Urothelium cell line (cell line): ENCODE data around the gene RAD51B.

Experiments used
- DNase-seq: peaks from one replicate; pipeline ENCODE4 v3.0.0; 2011; ENCODE audit warnings: low spot score, mixed read lengths
- FAIRE-seq: peaks from 2 replicates; lab custom pipeline; 2011; peaks lifted over from hg19 to GRCh38; lab: Jason Lieb, UNC

The RAD51B gene

GRCh38 chr14:68564826-68565759 lies 745.5 kb downstream of the RAD51B start:
- no peak for DNase-seq
- FAIRE-seq = peak; percentile 74

- FAIRE-seq (peak; percentile 13), DNase-seq (no peak)
These were observed 746.5 kb downstream of the RAD51B start for GRCh38 chr14:68566075-68566474.

- FAIRE-seq (no peak), DNase-seq (no peak)
These were observed 749.6 kb downstream of the RAD51B start for GRCh38 chr14:68568907-68569897.

GRCh38 chr14:68569970-68570409 lies 750.4 kb downstream of the RAD51B start:
- FAIRE-seq (no peak), DNase-seq (no peak)

GRCh38 chr14:68571114-68571591 lies 751.6 kb downstream of the RAD51B start:
- DNase-seq (no peak), FAIRE-seq (no peak)

- no peak for DNase-seq
- no peak for FAIRE-seq
These were observed 752.4 kb downstream of the RAD51B start for GRCh38 chr14:68571928-68572525.

- DNase-seq = no peak
- FAIRE-seq = no peak
These were observed 753.5 kb downstream of the RAD51B start for GRCh38 chr14:68573126-68573525.

GRCh38 chr14:68573722-68574121 lies 754.1 kb downstream of the RAD51B start:
- DNase-seq = no peak
- no peak for FAIRE-seq

- no peak for DNase-seq
- no peak for FAIRE-seq
These were observed 754.9 kb downstream of the RAD51B start for GRCh38 chr14:68574461-68574860.

GRCh38 chr14:68574906-68575305 lies 755.3 kb downstream of the RAD51B start:
- DNase-seq = no peak

GRCh38 chr14:68575426-68575825 lies 755.8 kb downstream of the RAD51B start:
- DNase-seq (no peak), FAIRE-seq (no peak)

More at GRCh38 chr14:68574906-68575305, 755.3 kb downstream of the RAD51B start:
- FAIRE-seq = no peak

GRCh38 chr14:68576031-68576430 lies 756.5 kb downstream of the RAD51B start:
- DNase-seq (no peak), FAIRE-seq (peak; percentile 89)

GRCh38 chr14:68576496-68577244 lies 757.1 kb downstream of the RAD51B start:
- peak; percentile 27 for FAIRE-seq
- peak; percentile 82 for DNase-seq

GRCh38 chr14:68577802-68578541 lies 758.4 kb downstream of the RAD51B start:
- FAIRE-seq (peak; percentile 98), DNase-seq (peak; percentile 95)

GRCh38 chr14:68578597-68578996 lies 759.0 kb downstream of the RAD51B start:
- DNase-seq (no peak), FAIRE-seq (peak; percentile 85)

GRCh38 chr14:68580096-68580645 lies 760.6 kb downstream of the RAD51B start:
- FAIRE-seq (peak; percentile 90), DNase-seq (no peak)

- no peak for FAIRE-seq
- no peak for DNase-seq
These were observed 761.1 kb downstream of the RAD51B start for GRCh38 chr14:68580671-68581070.

- DNase-seq = no peak
- FAIRE-seq = peak; percentile 91
These were observed 764.1 kb downstream of the RAD51B start for GRCh38 chr14:68583548-68584280.
